ENCODE measurements around the gene TXNIP. TPM values are rescaled to one million over a fixed set of nuclear protein-coding genes. Genes with fewer than 3 reads are reported as not detected.

Gene TXNIP
- total RNA-seq, 4 donors from 2014 or later: 94.9 to 942 (median 328) TPM

DNA sequence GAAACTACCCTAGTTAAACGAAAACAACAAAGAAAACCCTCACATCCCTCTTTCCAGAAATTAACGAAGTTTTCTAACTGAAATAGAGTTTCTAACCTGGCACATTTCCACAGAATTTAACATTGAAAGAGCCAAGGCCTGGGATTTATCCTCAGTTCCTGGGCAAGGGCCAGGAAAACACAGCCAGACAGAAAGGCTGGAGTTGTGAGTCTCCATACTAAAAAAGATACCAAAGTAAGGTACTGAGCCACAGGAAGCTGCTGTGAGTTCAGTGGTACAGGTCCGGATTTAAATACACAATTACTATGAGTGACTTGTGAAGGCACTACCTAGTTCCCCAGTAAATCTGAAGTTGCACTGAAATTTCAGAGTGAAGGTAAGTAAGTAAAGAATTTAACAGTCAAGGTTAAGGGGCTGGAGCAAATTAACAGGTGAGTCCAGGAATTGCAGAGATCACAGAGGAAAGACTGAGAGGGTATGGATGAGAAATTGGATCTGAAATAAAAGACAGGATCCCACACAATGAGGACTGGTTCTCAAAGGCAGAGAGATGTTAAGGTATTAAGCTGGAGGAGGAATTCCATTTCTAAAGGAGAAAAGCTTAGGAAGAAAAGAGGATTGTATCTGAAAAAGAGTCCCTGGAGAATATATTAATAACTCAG is 39.5 kb downstream of the TXNIP start:
- peak overlapping the region; percentile 87 to 100 (median 95) for H3K27ac ChIP-seq
- H3K27me3 ChIP-seq: peaks cover 0 to 10% (median 0%) of the 10 kb centered on the region in 4 donors
- 0 to 1% methylated on average over 3 of the region's 3 CpGs for WGBS, 2 donors
- H3K4me1 ChIP-seq: peaks cover 12 to 88% (median 38%) of the 10 kb centered on the region in 3 donors
- H3K36me3 ChIP-seq: no peaks in the 10 kb centered on the region
- intact Hi-C loops (cut with DNase I): no loop called here
- DNase-seq: no peak
- no peaks in the 10 kb centered on the region for H3K9me3 ChIP-seq
- TF ChIP-seq, protein P1, sequence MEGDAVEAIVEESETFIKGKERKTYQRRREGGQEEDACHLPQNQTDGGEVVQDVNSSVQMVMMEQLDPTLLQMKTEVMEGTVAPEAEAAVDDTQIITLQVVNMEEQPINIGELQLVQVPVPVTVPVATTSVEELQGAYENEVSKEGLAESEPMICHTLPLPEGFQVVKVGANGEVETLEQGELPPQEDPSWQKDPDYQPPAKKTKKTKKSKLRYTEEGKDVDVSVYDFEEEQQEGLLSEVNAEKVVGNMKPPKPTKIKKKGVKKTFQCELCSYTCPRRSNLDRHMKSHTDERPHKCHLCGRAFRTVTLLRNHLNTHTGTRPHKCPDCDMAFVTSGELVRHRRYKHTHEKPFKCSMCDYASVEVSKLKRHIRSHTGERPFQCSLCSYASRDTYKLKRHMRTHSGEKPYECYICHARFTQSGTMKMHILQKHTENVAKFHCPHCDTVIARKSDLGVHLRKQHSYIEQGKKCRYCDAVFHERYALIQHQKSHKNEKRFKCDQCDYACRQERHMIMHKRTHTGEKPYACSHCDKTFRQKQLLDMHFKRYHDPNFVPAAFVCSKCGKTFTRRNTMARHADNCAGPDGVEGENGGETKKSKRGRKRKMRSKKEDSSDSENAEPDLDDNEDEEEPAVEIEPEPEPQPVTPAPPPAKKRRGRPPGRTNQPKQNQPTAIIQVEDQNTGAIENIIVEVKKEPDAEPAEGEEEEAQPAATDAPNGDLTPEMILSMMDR (IDR thresholded peaks at IDR 0.05): no peak
- TF ChIP-seq POLR2A (IDR thresholded peaks at IDR 0.05): no peak
- H3K4me3 ChIP-seq: peak overlapping the region; percentile 61 to 98 (median 68)

DNA sequence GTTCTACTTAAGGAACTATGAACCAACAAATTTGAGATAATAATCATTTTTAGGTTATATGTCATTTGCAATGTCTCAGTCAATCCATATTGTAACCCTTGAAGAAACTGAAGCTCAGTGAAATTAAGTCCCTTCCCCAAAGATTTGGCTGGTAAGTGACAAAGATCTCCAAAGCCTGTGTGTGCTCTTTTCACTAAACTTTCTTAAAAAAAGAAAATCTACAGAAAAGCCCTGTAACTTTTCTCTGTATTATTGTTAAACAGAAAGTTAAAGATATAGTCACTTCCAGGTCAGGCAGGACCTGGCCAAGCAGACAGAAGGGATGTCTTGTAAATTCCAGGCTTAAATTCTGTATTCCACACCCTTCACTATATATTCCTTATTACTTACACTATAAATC is 40.0 kb downstream of the TXNIP start:
- H3K4me3 ChIP-seq: peak overlapping the region in 3 of 4 donors; percentile 61 to 98 (median 69)
- DNase-seq: no peak
- TF ChIP-seq, protein P1 (IDR thresholded peaks at IDR 0.05): no peak
- TF ChIP-seq POLR2A (IDR thresholded peaks at IDR 0.05): no peak
- H3K36me3 ChIP-seq: no peaks in the 10 kb centered on the region
- intact Hi-C loops (cut with DNase I): no loop called here
- peaks cover 6 to 82% (median 32%) of the 10 kb centered on the region in 3 donors for H3K4me1 ChIP-seq
- no peaks in the 10 kb centered on the region for H3K9me3 ChIP-seq
- H3K27ac ChIP-seq: peak overlapping the region; percentile 87 to 100 (median 95)
- peaks cover 0 to 5% (median 0%) of the 10 kb centered on the region in 4 donors for H3K27me3 ChIP-seq

DNA sequence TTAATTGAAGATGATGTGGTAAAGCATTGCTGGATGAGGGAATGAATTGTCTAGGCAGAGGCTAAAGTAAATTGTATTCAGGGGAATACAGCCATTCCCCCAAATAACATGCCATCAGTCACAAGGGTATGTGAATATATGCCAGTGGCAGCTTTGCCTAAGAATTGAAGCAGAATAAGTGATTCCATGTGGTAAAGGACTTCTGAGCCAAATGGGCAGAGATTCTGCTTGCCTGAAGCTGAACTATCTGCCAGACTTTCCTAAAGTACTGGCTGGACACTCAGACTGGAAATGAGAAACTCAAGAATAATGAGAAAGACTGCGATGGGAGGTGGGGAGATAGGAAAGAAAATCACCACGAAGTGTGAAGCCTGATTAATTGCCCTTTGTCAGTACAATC is 40.9 kb downstream of the TXNIP start:
- peak overlapping the region in 1 of 4 donors; percentile 98 for H3K4me3 ChIP-seq

DNA sequence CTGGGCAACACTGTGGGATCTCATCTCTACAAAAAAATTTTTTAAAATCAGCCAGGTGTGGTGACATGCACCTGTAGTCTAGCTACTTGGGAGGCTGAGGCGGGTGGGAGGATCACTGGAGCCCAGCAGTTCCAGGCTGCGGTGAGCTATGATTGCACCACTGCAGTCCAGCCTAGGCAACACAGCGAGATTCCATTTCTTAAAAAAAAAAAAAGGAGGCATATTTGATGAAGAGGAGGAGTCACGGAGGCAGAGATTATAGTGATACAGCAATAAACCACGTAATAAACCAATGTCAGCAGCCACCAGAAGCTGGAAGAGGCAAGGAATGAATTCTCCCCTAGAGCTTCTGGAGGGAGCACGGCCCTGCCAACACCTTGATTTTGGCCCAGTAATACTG is 42.5 kb downstream of the TXNIP start:
- Histone ChIP-seq H3K27me3 (no peaks in the 10 kb centered on the region), H3K27ac (no peak overlapping the region), H3K4me1 (peaks cover 0 to 71% (median 22%) of the 10 kb centered on the region in 3 donors)

More for the DNA sequence above, 40.9 kb downstream of the TXNIP start:
- H3K27me3 ChIP-seq: no peaks in the 10 kb centered on the region
- H3K9me3 ChIP-seq: no peaks in the 10 kb centered on the region
- 34 to 47% methylated on average over 2 of the region's 2 CpGs for WGBS, 2 donors
- no peak for TF ChIP-seq POLR2A (IDR thresholded peaks at IDR 0.05)
- TF ChIP-seq, protein P1 (IDR thresholded peaks at IDR 0.05): no peak
- intact Hi-C loops (cut with DNase I): no loop called here
- H3K4me1 ChIP-seq: peaks cover 0 to 80% (median 25%) of the 10 kb centered on the region in 3 donors
- no peaks in the 10 kb centered on the region for H3K36me3 ChIP-seq
- DNase-seq: no peak
- H3K27ac ChIP-seq: peak overlapping the region in 3 of 4 donors; percentile 94 to 100 (median 96)

DNA sequence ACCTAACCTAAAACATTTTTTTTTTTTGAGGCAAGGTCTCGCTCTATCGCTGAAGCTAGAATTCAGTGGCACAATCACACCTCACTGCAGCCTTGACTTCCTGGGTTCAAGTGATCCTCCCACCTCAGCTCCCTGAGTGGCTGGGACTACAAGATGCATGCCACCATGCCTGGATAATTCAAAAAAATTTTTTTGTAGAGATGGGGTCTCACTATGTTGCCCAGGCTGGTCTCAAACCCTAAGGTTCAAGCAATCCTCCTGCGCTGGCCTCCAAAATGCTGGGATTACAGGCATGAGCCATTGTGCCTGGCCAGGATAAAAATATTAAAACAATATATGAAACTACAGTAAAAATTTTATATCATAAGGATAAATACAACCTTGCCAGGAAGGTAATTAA is 43.5 kb downstream of the TXNIP start:
- Histone ChIP-seq H3K36me3 (no peaks in the 10 kb centered on the region), H3K27me3 (no peaks in the 10 kb centered on the region), H3K4me3 (no peak overlapping the region), H3K27ac (no peak overlapping the region), H3K4me1 (peaks cover 0 to 62% (median 22%) of the 10 kb centered on the region in 3 donors), H3K9me3 (no peaks in the 10 kb centered on the region)
- 100% methylated on average over 1 to 3 of the region's 3 CpGs for WGBS, 2 donors
- no peak for DNase-seq
- TF ChIP-seq POLR2A (IDR thresholded peaks at IDR 0.05): no peak
- TF ChIP-seq, protein P1 (IDR thresholded peaks at IDR 0.05): no peak
- intact Hi-C loops (cut with DNase I): no loop called here

More for the DNA sequence above, 42.5 kb downstream of the TXNIP start:
- Histone ChIP-seq H3K36me3 (no peaks in the 10 kb centered on the region), H3K4me3 (no peak overlapping the region), H3K9me3 (no peaks in the 10 kb centered on the region)
- WGBS, 2 donors: 86 to 92% methylated on average over 6 of the region's 6 CpGs
- intact Hi-C loops (cut with DNase I): no loop called here
- no peak for DNase-seq
- TF ChIP-seq POLR2A (IDR thresholded peaks at IDR 0.05): no peak
- TF ChIP-seq, protein P1 (IDR thresholded peaks at IDR 0.05): no peak

Measured in esophagus squamous epithelium (tissue), 5 donors.